ENCODE results near the gene CLNS1A. TPM values are rescaled to one million over a fixed set of nuclear protein-coding genes. Genes with fewer than 3 reads are reported as not detected.

The CLNS1A gene
- polyA plus RNA-seq, 3 donors = 53.1 to 140 (median 139) TPM

GRCh38 chr11:77677138-77677537, 39.5 kb upstream of the CLNS1A start:
- Mint-ChIP-seq H3K4me1 (peaks cover 3% of the 10 kb centered on the region), H3K27me3 (ENCODE audit: low read depth in 3 of 3) (no peaks in the 10 kb centered on the region), H3K9me3 (no peaks in the 10 kb centered on the region), H3K4me3 (no peak overlapping the region), H3K27ac (no peak overlapping the region), H3K36me3 (peaks cover 81 to 90% of the 10 kb centered on the region in 2 donors)
- Histone ChIP-seq H3K27ac (ENCODE audit: low read depth in 1 of 2, low read length in 2 of 2) (no peak overlapping the region), H3K4me1 (ENCODE audit: control insufficient read depth in 1 of 2, insufficient read depth in 2 of 2, low read length in 2 of 2) (no peaks in the 10 kb centered on the region), H3K79me2 (ENCODE audit: insufficient read depth, low read length) (no peaks in the 10 kb centered on the region), H4K20me1 (ENCODE audit: insufficient read depth, low read length) (no peaks in the 10 kb centered on the region), H2AFZ (ENCODE audit: insufficient read depth, low read depth, low read length, poor library complexity, severe bottlenecking) (no peak overlapping the region), H3K9ac (ENCODE audit: insufficient read depth, low read length, poor library complexity, severe bottlenecking) (no peak overlapping the region), H3K36me3 (replicated peaks in 1 of 2; ENCODE audit: control insufficient read depth in 1 of 2, insufficient read depth in 2 of 2, low read length in 2 of 2) (peaks cover 89 to 98% of the 10 kb centered on the region in 2 donors), H3K27me3 (ENCODE audit: control insufficient read depth in 2 of 2, insufficient read depth in 2 of 2, low read length in 2 of 2) (no peaks in the 10 kb centered on the region), H3K4me3 (replicated peaks in 1 of 3; ENCODE audit: low read depth in 2 of 3, low read length in 3 of 3) (no peak overlapping the region), H3K9me3 (replicated peaks in 1 of 2; ENCODE audit: control insufficient read depth in 1 of 2, insufficient read depth in 1 of 2, low read length in 2 of 2) (no peaks in the 10 kb centered on the region), H3K4me2 (replicated peaks; ENCODE audit: extremely low read depth, low read length, poor library complexity, severe bottlenecking) (no peak overlapping the region)
- DNase-seq = no peak
- no peak for TF ChIP-seq CTCF (IDR thresholded peaks at IDR 0.05)
- intact Hi-C loops (cut with micrococcal nuclease) = no loop called here
- WGBS (ENCODE audit: insufficient coverage) = 100% methylated on average over 1 of the region's 3 CpGs

DNA sequence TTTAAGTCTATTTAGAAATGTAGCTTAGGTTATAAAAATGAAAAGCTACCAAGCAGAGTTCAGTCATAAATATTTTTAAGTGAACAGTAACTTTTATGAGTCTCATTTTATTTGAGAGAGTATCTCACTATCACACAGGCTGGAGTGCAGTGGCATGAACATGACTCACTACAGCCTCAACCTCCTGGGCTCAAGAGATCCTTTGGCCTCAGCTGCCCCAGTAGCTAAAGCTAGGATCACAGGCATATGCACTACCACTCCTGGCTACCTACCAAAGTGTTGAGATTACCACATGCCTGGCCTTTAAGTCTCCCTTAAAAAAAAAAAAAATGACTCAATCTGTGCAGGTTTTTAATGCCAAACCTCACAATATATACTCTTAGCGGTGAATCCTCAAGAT, 34.7 kb upstream of the CLNS1A start:
- H3K4me3 Mint-ChIP-seq = no peak overlapping the region
- TF ChIP-seq CTCF (IDR thresholded peaks at IDR 0.05) = no peak

More for the DNA sequence above, 34.7 kb upstream of the CLNS1A start:
- H3K9me3 Mint-ChIP-seq = no peaks in the 10 kb centered on the region
- no CpG with 5 or more reads among the region's 1 CpG for WGBS (ENCODE audit: insufficient coverage)
- no peak for DNase-seq
- H4K20me1 ChIP-seq (ENCODE audit: insufficient read depth, low read length) = no peaks in the 10 kb centered on the region
- H3K79me2 ChIP-seq (ENCODE audit: insufficient read depth, low read length) = no peaks in the 10 kb centered on the region
- H2AFZ ChIP-seq (ENCODE audit: insufficient read depth, low read depth, low read length, poor library complexity, severe bottlenecking) = no peak overlapping the region
- H3K27ac Mint-ChIP-seq = no peak overlapping the region
- intact Hi-C loops (cut with micrococcal nuclease) = no loop called here
- H3K4me1 ChIP-seq (ENCODE audit: control insufficient read depth in 1 of 2, insufficient read depth in 2 of 2, low read length in 2 of 2) = no peaks in the 10 kb centered on the region
- no peak overlapping the region for H3K4me3 ChIP-seq (replicated peaks in 1 of 3; ENCODE audit: low read depth in 2 of 3, low read length in 3 of 3)
- H3K9ac ChIP-seq (ENCODE audit: insufficient read depth, low read length, poor library complexity, severe bottlenecking) = no peak overlapping the region
- no peaks in the 10 kb centered on the region for H3K27me3 ChIP-seq (ENCODE audit: control insufficient read depth in 2 of 2, insufficient read depth in 2 of 2, low read length in 2 of 2)
- no peak overlapping the region for H3K4me2 ChIP-seq (replicated peaks; ENCODE audit: extremely low read depth, low read length, poor library complexity, severe bottlenecking)
- no peak overlapping the region for H3K27ac ChIP-seq (ENCODE audit: low read depth in 1 of 2, low read length in 2 of 2)
- H3K9me3 ChIP-seq (replicated peaks in 1 of 2; ENCODE audit: control insufficient read depth in 1 of 2, insufficient read depth in 1 of 2, low read length in 2 of 2) = no peaks in the 10 kb centered on the region
- H3K4me1 Mint-ChIP-seq = no peaks in the 10 kb centered on the region
- H3K27me3 Mint-ChIP-seq (ENCODE audit: low read depth in 3 of 3) = peaks cover 0 to 3% (median 0%) of the 10 kb centered on the region in 3 donors
- H3K36me3 ChIP-seq (replicated peaks in 1 of 2; ENCODE audit: control insufficient read depth in 1 of 2, insufficient read depth in 2 of 2, low read length in 2 of 2) = peaks cover 85 to 98% of the 10 kb centered on the region in 2 donors
- H3K36me3 Mint-ChIP-seq = peaks cover 85 to 98% of the 10 kb centered on the region in 2 donors

Measured in CD14-positive monocyte (primary cell).